Measurements from ENCODE around the gene GNAS-AS1. TPM values are rescaled to one million over a fixed set of nuclear protein-coding genes. Genes with fewer than 3 reads are reported as not detected.

The GNAS-AS1 gene
- total and polyA plus RNA-seq, 2 donors (not counting 1 experiment from before 2014, with no cell fraction given) = 1.5 TPM; not detected in 1

GRCh38 chr20:58891718-58892140 is 41.0 kb upstream of the GNAS-AS1 start:
- H4K20me1 ChIP-seq (ENCODE audit: control insufficient read depth, insufficient read depth, low read length, poor library complexity, severe bottlenecking) = peaks cover 15% of the 10 kb centered on the region
- POLR2A ChIA-PET = interaction anchor here (0.6 to 1.4 kb wide), 4 partner anchors 15 to 140 kb away, joined by 3 to 8 read pairs (median 4); partner anchors contain the start of gene ATP5F1E
- DNase-seq = no peak
- peak overlapping the region; percentile 57 for H2AFZ ChIP-seq (ENCODE audit: insufficient read depth, low read depth, low read length, poor library complexity, severe bottlenecking)
- Mint-ChIP-seq H3K27me3 (no peaks in the 10 kb centered on the region), H3K4me1 (peaks cover 54% of the 10 kb centered on the region), H3K4me3 (peak overlapping the region; percentile 91), H3K9me3 (ENCODE audit: insufficient read depth) (no peaks in the 10 kb centered on the region), H3K27ac (peak overlapping the region; percentile 97)
- H3K4me3 ChIP-seq (ENCODE audit: control extremely low read depth in 1 of 5, extremely low read depth in 1 of 5, insufficient read depth in 1 of 5, low read depth in 2 of 5, low read length in 4 of 5) = peak overlapping the region in 4 of 5 experiments; percentile 85 to 93 (median 88)
- H3K36me3 ChIP-seq (replicated peaks in 1 of 2; ENCODE audit: control extremely low read depth in 1 of 2, control insufficient read depth in 1 of 2, extremely low read depth in 1 of 2, insufficient read depth in 2 of 2, low read length in 1 of 2) = peaks cover 0 to 10% of the 10 kb centered on the region in 2 experiments
- intact Hi-C loops (cut with micrococcal nuclease) = loop anchor here (1.0 to 10.0 kb wide), 9 partner anchors 16 to 1499 kb away; partner anchors contain the start of genes ATP5F1E, NELFCD, RAB22A and RBM38
- H3K9ac ChIP-seq (ENCODE audit: low read length) = peak overlapping the region; percentile 95
- peak overlapping the region; percentile 94 to 97 for H3K27ac ChIP-seq (ENCODE audit: low read length in 2 of 2)
- H3K4me1 ChIP-seq (ENCODE audit: control insufficient read depth in 2 of 2, insufficient read depth in 2 of 2, low read length in 2 of 2) = peaks cover 43 to 48% of the 10 kb centered on the region in 2 donors
- TF ChIP-seq CTCF (IDR thresholded peaks at IDR 0.05) = no peak
- TF ChIP-seq EZH2 (IDR thresholded peaks at IDR 0.05; ENCODE audit: borderline replicate concordance, insufficient read depth, low read depth, low read length, poor library complexity, severe bottlenecking) = no peak
- CTCF ChIA-PET = no interaction called here
- WGBS (ENCODE audit: insufficient coverage) = under 1% methylated on average over 44 of the region's 55 CpGs
- no peaks in the 10 kb centered on the region for H3K9me3 ChIP-seq (ENCODE audit: control extremely low read depth in 1 of 3, control insufficient read depth in 2 of 3, insufficient read depth in 1 of 3, low read length in 2 of 3)
- H3K4me2 ChIP-seq (replicated peaks; ENCODE audit: low read depth, low read length, poor library complexity, severe bottlenecking) = peak overlapping the region; percentile 79
- H3K79me2 ChIP-seq (ENCODE audit: control insufficient read depth, insufficient read depth, low read length) = peaks cover 68% of the 10 kb centered on the region
- H3K27me3 ChIP-seq (replicated peaks in 1 of 4; ENCODE audit: control extremely low read depth in 1 of 4, control insufficient read depth in 3 of 4, insufficient read depth in 4 of 4, low read length in 3 of 4) = no peaks in the 10 kb centered on the region
- ATAC-seq (ENCODE audit: low read depth) = peak; percentile 1

GRCh38 chr20:58891086-58891717 is 40.5 kb upstream of the GNAS-AS1 start:
- WGBS (ENCODE audit: insufficient coverage) = under 1% methylated on average over 78 of the region's 105 CpGs

More at GRCh38 chr20:58891086-58891717, 40.5 kb upstream of the GNAS-AS1 start:
- TF ChIP-seq EZH2 (IDR thresholded peaks at IDR 0.05; ENCODE audit: borderline replicate concordance, insufficient read depth, low read depth, low read length, poor library complexity, severe bottlenecking) (no peak), CTCF (IDR thresholded peaks at IDR 0.05) (no peak)
- Histone ChIP-seq H3K27ac (ENCODE audit: low read length in 2 of 2) (peak overlapping the region; percentile 94 to 97), H3K9me3 (ENCODE audit: control extremely low read depth in 1 of 3, control insufficient read depth in 2 of 3, insufficient read depth in 1 of 3, low read length in 2 of 3) (no peaks in the 10 kb centered on the region), H3K4me1 (ENCODE audit: control insufficient read depth in 2 of 2, insufficient read depth in 2 of 2, low read length in 2 of 2) (peaks cover 47 to 49% of the 10 kb centered on the region in 2 donors), H4K20me1 (ENCODE audit: control insufficient read depth, insufficient read depth, low read length, poor library complexity, severe bottlenecking) (peaks cover 12% of the 10 kb centered on the region), H3K36me3 (replicated peaks in 1 of 2; ENCODE audit: control extremely low read depth in 1 of 2, control insufficient read depth in 1 of 2, extremely low read depth in 1 of 2, insufficient read depth in 2 of 2, low read length in 1 of 2) (peaks cover 0 to 5% of the 10 kb centered on the region in 2 experiments), H3K9ac (ENCODE audit: low read length) (peak overlapping the region; percentile 95), H2AFZ (ENCODE audit: insufficient read depth, low read depth, low read length, poor library complexity, severe bottlenecking) (peak overlapping the region; percentile 61), H3K79me2 (ENCODE audit: control insufficient read depth, insufficient read depth, low read length) (peaks cover 63% of the 10 kb centered on the region), H3K4me2 (replicated peaks; ENCODE audit: low read depth, low read length, poor library complexity, severe bottlenecking) (peak overlapping the region; percentile 79), H3K27me3 (replicated peaks in 1 of 4; ENCODE audit: control extremely low read depth in 1 of 4, control insufficient read depth in 3 of 4, insufficient read depth in 4 of 4, low read length in 3 of 4) (no peaks in the 10 kb centered on the region), H3K4me3 (ENCODE audit: control extremely low read depth in 1 of 5, extremely low read depth in 1 of 5, insufficient read depth in 1 of 5, low read depth in 2 of 5, low read length in 4 of 5) (peak overlapping the region in 4 of 5 experiments; percentile 85 to 93 (median 88))
- ATAC-seq (ENCODE audit: low read depth) (peak; percentile 42), DNase-seq (peak; percentile 90)
- intact Hi-C loops (cut with micrococcal nuclease) = loop anchor here (5.0 to 10.0 kb wide), 5 partner anchors 239 to 1499 kb away; partner anchors contain the start of genes RAB22A, RBM38, STX16 and ZNF831
- Mint-ChIP-seq H3K4me1 (peaks cover 50% of the 10 kb centered on the region), H3K4me3 (peak overlapping the region; percentile 74), H3K27me3 (no peaks in the 10 kb centered on the region), H3K27ac (peak overlapping the region; percentile 87), H3K9me3 (ENCODE audit: insufficient read depth) (no peaks in the 10 kb centered on the region)
- ChIA-PET CTCF (no interaction called here), POLR2A (interaction anchor here (0.5 to 1.4 kb wide), 6 partner anchors 8 to 141 kb away, joined by 3 to 8 read pairs (median 4); partner anchors contain the start of gene ATP5F1E)

All from B cell (primary cell).